Neural cell (in vitro differentiated cells): ENCODE measurements around the gene RYR2. TPM values are rescaled to one million over a fixed set of nuclear protein-coding genes. Genes with fewer than 3 reads are reported as not detected.

Experiments
- H2AFZ ChIP-seq: fragments of 200-600, 300-800 bp; sonication (generic), shearing (Covaris generic); 2 replicates; pipeline ENCODE4 v1.6.0; 2014; ENCODE audit warnings: low read depth, mild to moderate bottlenecking, antibody characterized with exemption, low read length, moderate library complexity
- H3F3A ChIP-seq: fragments of 200-600 bp; shearing (Covaris generic); 2 replicates; pipeline ENCODE4 v1.6.1; 2016; ENCODE audit warnings: mild to moderate bottlenecking, moderate library complexity, mixed read lengths, antibody characterized with exemption, low read length; ENCODE audit not compliant: insufficient read depth, poor library complexity, severe bottlenecking
- H3K27ac ChIP-seq: fragments of 200-600, 300-800 bp; sonication (generic), shearing (Covaris generic); 2 replicates; pipeline ENCODE4 v1.5.1; 2014; ENCODE audit warnings: mild to moderate bottlenecking, low read length, moderate library complexity
- H3K27me3 ChIP-seq: fragments of 300-800, 200-600 bp; sonication (generic), shearing (Covaris generic); 2 replicates; pipeline ENCODE4 v1.6.0; 2014; ENCODE audit warnings: mild to moderate bottlenecking, low read depth, low read length, moderate library complexity; ENCODE audit not compliant: insufficient read depth
- H3K36me3 ChIP-seq: fragments of 300-800, 200-600 bp; sonication (generic), shearing (Covaris generic); 2 replicates; pipeline ENCODE4 v1.5.1; 2014; ENCODE audit warnings: mild to moderate bottlenecking, antibody characterized with exemption, low read length, moderate library complexity; ENCODE audit not compliant: insufficient read depth
- H3K4me2 ChIP-seq: fragments of 300-800, 200-600 bp; sonication (generic), shearing (Covaris generic); 2 replicates; pipeline ENCODE4 v1.6.0; 2014; ENCODE audit warnings: mild to moderate bottlenecking, low read length
- H3K4me3 ChIP-seq: fragments of 300-800, 200-600 bp; sonication (generic), shearing (Covaris generic); 2 replicates; pipeline ENCODE4 v1.5.1; 2014; ENCODE audit warnings: mild to moderate bottlenecking, low read length, moderate library complexity
- H3K79me2 ChIP-seq: fragments of 200-600 bp; shearing (Covaris generic); replicated peaks from 2 replicates; pipeline ENCODE4 v1.6.0; 2014; ENCODE audit warnings: mild to moderate bottlenecking, low read length, moderate library complexity; ENCODE audit not compliant: insufficient read depth
- H3K9ac ChIP-seq: fragments of 300-800, 200-600 bp; sonication (generic), shearing (Covaris generic); 2 replicates; pipeline ENCODE4 v1.6.1; 2016; ENCODE audit warnings: mild to moderate bottlenecking, low read length, mixed read lengths
- H3K9me2 ChIP-seq: fragments of 200-600 bp; shearing (Covaris generic); 2 replicates; pipeline ENCODE4 v1.6.1; 2016; ENCODE audit warnings: mild to moderate bottlenecking, low read length, mixed read lengths; ENCODE audit not compliant: insufficient read depth
- H3K9me3 ChIP-seq: fragments of 200-600, 300-800 bp; sonication (generic), shearing (Covaris generic); 2 replicates; pipeline ENCODE4 v1.6.1; 2016; ENCODE audit warnings: mild to moderate bottlenecking, mixed run types, low read length, moderate library complexity, mixed read lengths
- H4K20me1 ChIP-seq: fragments of 200-600 bp; shearing (Covaris generic); 2 replicates; pipeline ENCODE4 v1.6.1; 2016; ENCODE audit warnings: mild to moderate bottlenecking, mixed run types; ENCODE audit not compliant: insufficient read depth
- CTCF ChIP-seq: fragments of 450-650 bp; IDR thresholded peaks from 2 replicates; pipeline ENCODE4 v1.5.1; 2014; ENCODE audit warnings: antibody characterized with exemption, mild to moderate bottlenecking, moderate library complexity; ENCODE audit not compliant: poor library complexity, severe bottlenecking
- EP300 ChIP-seq: fragments of 450-650 bp; conservative IDR thresholded peaks from 2 replicates; pipeline ENCODE4 v1.6.1; 2014; ENCODE audit warnings: antibody characterized with exemption, mild to moderate bottlenecking, moderate library complexity; ENCODE audit not compliant: poor library complexity, severe bottlenecking
- EZH2 ChIP-seq: fragments of 200-600, 300-800 bp; shearing (Covaris generic), sonication (generic); IDR thresholded peaks from 2 replicates; pipeline ENCODE4 v1.6.1; 2014; ENCODE audit warnings: antibody characterized with exemption, low read length, borderline replicate concordance, mild to moderate bottlenecking; ENCODE audit not compliant: insufficient read depth, poor library complexity, severe bottlenecking
- MXI1 ChIP-seq: fragments of 450-650 bp; conservative IDR thresholded peaks from 2 replicates; pipeline ENCODE4 v1.6.1; 2014; ENCODE audit warnings: antibody characterized with exemption, mild to moderate bottlenecking; ENCODE audit not compliant: poor library complexity, severe bottlenecking
- POLR2AphosphoS5 ChIP-seq: IDR thresholded peaks from 2 replicates; pipeline ENCODE4 v1.6.1; 2012
- RAD21 ChIP-seq: fragments of 450-650 bp; conservative IDR thresholded peaks from 2 replicates; pipeline ENCODE4 v1.6.1; 2014; ENCODE audit warnings: antibody characterized with exemption, mild to moderate bottlenecking, moderate library complexity
- REST ChIP-seq: IDR thresholded peaks from 2 replicates; pipeline ENCODE4 v1.6.1; 2012; ENCODE audit warnings: borderline replicate concordance
- SMC3 ChIP-seq: fragments of 450-650 bp; conservative IDR thresholded peaks from 2 replicates; pipeline ENCODE4 v1.6.1; 2014; ENCODE audit warnings: antibody characterized with exemption, mild to moderate bottlenecking, moderate library complexity; ENCODE audit not compliant: poor library complexity
- TAF1 ChIP-seq: IDR thresholded peaks from 2 replicates; pipeline ENCODE4 v1.6.1; 2012; ENCODE audit warnings: low read depth
- polyA plus RNA-seq: library from polyadenylated mRNA; depleted of rRNA; stranded (reverse); fragments of >200 nt; gene quantifications from 2 replicates; pipeline ENCODE4 v1.2.3, GENCODE V29; 2014

The RYR2 gene
- polyA plus RNA-seq, 1 donor from 2014 or later, result 3.8 TPM

DNA sequence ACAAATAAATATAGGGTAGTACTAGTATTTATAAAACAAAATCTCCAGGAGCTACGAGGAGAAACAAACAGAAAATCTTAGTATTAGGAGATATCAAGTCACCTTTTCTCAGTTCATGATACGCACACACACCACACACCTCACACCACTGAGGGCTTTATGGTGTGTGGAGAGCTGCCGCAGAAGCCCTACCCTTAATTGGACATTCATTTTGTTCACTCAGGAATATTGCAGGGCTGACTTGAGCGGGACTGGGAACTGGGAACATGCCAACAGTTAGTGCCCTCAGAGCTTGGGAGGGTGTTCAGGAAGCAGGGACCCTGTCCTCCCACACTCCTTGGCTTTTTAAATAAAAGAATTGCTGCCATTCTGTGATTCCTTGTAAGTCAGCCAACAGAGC lies 386.8 kb downstream of the RYR2 start:
- Histone ChIP-seq H2AFZ (no peak overlapping the region), H3K27me3 (no peaks in the 10 kb centered on the region), H3K9me2 (no peaks in the 10 kb centered on the region), H3K4me2 (no peak overlapping the region), H3K9ac (no peak overlapping the region), H3K36me3 (no peaks in the 10 kb centered on the region), H3K9me3 (no peaks in the 10 kb centered on the region), H3K27ac (no peak overlapping the region), H3K4me3 (no peak overlapping the region), H4K20me1 (no peaks in the 10 kb centered on the region), H3K79me2 (no peaks in the 10 kb centered on the region), H3F3A (no peaks in the 10 kb centered on the region)
- no peak for TF ChIP-seq REST
- no peak for TF ChIP-seq SMC3
- no peak for TF ChIP-seq MXI1
- no peak for TF ChIP-seq CTCF
- TF ChIP-seq RAD21, result no peak
- no peak for TF ChIP-seq TAF1
- TF ChIP-seq POLR2AphosphoS5, result no peak
- no peak for TF ChIP-seq EP300
- TF ChIP-seq EZH2, result no peak

DNA sequence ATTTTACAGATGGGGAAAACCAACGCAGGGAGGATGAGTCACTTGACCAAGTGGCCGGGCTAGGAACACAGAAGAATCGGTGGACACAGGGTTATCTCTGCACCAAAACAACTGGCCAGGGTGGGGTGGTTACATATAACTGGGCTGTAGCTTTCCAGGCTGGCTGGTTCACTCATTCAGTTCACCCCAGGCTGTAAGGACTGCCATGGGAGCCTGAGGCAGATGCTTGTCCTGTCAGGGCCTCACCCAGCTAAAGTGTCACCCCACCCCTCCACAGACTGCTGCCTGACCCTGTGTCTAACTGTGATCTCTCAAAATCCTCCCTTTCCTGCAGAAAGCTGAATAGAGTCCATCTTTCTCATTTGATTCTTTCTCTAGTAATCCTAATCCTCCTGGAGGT lies 387.3 kb downstream of the RYR2 start:
- no peak overlapping the region for H2AFZ ChIP-seq
- H3K27ac ChIP-seq, result no peak overlapping the region
- H3K9me2 ChIP-seq, result no peaks in the 10 kb centered on the region
- no peak overlapping the region for H3K4me2 ChIP-seq
- TF ChIP-seq TAF1 (no peak), SMC3 (no peak), CTCF (no peak), REST (no peak), MXI1 (no peak), EP300 (no peak), POLR2AphosphoS5 (no peak), EZH2 (no peak), RAD21 (no peak)
- H3K9me3 ChIP-seq, result no peaks in the 10 kb centered on the region
- H3K27me3 ChIP-seq, result no peaks in the 10 kb centered on the region
- H3K36me3 ChIP-seq, result no peaks in the 10 kb centered on the region
- H3K9ac ChIP-seq, result no peak overlapping the region
- no peaks in the 10 kb centered on the region for H3K79me2 ChIP-seq
- H4K20me1 ChIP-seq, result no peaks in the 10 kb centered on the region
- no peak overlapping the region for H3K4me3 ChIP-seq
- H3F3A ChIP-seq, result no peaks in the 10 kb centered on the region
